DMS153 (cell line): ENCODE measurements around the gene DVL2.
A peak's percentile ranks its signal among the peaks of the same experiment; 100 is the strongest.
"Not testable (repeated sequence)": the region's sequence is repeated elsewhere in the genome, so short reads cannot be mapped to it uniquely, and the experiment has no call there.

ENCODE experiments used
- DNase-seq: peaks from one replicate; lab custom pipeline; 2025; lab: John Stamatoyannopoulos, UW

Gene DVL2

DNA sequence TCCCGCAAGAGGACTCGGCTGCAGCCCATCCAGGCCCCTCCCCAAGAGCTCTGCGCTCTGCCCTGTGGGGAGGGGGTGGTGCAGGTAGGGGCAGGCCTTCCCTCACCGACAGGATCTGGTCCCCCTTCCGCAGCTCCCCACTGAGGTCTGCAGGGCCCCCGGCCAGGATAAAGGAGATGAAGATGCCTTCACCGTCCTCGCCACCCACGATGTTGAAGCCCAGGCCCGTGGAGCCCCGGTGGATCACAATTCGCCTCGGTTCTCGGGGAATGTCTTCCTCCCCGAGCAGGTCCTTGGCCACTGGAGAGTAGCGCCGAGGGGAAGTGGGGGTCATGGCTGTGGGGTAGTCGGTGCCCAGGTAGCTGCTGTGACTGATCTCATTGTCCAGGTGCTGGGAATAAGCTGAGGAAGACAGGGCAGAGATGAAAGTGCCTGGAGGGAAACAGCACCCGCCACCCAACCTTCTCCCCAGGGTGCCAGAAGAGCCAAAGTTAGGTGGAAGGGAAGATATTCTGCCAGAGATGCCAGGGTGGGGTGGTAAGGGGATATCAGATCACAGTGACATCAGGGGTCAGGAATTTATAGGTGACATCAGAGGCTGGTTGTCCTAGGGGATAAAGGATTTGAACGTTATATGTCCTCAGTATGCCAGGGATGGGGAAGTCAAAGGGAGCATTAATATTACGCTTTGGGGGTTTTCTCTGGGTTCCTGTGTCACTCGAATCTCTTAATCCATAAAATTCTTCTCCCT is 37.5 kb downstream of the DVL2 start:
- DNase-seq, result no peak

DNA sequence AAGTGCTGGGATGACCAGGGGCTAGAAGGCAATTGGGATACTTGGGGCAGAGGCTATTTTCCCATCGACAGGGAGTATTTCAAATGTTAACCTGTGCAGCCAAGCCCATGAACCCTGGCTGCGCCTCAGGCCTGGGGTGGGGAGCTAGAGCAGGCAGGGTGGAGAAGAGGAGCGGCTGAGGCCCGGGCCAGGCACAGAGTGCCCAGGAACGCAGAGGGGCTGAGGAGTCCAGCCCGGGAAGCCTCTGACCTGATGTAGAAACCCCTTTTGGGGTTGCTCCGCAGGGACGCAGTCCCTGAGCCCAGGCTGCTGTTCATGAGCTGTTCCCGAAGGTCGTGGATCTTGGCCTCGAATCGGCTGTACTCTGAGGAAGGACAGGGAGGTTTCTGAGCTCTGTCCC is 38.3 kb downstream of the DVL2 start:
- no peak for DNase-seq

DNA sequence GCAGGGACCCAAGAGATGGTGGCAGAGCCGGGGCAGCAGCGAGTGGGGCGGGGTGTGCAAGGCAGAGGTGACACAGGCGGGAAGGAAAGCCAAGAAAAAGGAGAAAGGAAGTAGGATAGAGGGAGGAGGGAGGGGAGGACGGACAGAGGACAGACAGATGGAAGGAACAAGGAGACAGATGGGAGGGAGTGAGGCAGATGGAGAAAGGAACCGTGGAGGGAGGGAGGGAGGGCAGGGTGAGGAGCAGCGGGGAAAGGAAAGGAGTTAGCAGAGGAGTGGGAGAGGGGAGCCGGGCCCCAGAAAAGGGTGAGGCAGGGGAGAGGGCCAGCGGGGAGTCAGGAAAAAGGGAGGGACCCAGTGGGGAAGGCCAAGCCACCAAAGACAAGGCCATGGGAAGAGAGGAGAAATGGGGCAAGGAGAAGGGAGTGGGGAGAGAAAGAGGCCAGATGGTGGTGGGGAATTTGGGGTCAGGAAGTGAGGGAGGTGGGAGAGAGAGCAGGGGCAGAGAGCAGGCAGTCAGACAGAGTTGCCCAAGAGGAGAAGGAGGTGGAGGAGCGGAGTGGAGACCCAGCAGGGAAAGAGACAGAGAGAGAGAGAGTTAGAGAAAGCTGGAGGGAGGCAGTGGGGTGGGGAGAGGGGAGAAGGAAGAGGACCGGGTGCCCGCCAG is 41.9 kb downstream of the DVL2 start:
- DNase-seq, result no peak

GRCh38 chr17:7191571-7192270 is 42.6 kb downstream of the DVL2 start:
- no peak for DNase-seq

GRCh38 chr17:7191069-7191468 is 43.2 kb downstream of the DVL2 start:
- DNase-seq, result no peak

- DNase-seq, result no peak
Observed at GRCh38 chr17:7190276-7190917, 43.9 kb downstream of the DVL2 start.

GRCh38 chr17:7186241-7186640 is 48.1 kb downstream of the DVL2 start:
- no peak for DNase-seq

- no peak for DNase-seq
Observed at GRCh38 chr17:7184647-7185046, 49.7 kb downstream of the DVL2 start.

DNA sequence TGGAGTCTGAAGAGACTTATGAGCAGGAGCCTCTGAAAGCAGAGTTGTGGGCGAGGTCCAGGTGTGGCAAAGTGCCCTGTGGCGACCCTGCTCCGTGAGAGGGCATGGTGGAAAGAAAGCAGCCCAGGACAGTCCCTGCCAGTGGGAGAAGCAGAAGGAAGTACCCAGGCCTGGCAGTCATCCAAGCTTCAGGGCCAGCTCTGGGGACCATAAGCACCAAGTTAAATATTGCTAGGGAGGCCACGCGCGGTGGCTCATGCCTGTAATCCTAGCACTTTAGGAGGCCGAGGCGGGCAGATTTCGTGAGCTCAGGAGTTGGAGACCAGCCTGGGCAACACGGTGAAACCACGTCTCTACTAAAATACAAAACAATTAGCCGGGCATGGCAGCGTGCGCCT is 50.2 kb downstream of the DVL2 start:
- DNase-seq, result peak; percentile 42

DNA sequence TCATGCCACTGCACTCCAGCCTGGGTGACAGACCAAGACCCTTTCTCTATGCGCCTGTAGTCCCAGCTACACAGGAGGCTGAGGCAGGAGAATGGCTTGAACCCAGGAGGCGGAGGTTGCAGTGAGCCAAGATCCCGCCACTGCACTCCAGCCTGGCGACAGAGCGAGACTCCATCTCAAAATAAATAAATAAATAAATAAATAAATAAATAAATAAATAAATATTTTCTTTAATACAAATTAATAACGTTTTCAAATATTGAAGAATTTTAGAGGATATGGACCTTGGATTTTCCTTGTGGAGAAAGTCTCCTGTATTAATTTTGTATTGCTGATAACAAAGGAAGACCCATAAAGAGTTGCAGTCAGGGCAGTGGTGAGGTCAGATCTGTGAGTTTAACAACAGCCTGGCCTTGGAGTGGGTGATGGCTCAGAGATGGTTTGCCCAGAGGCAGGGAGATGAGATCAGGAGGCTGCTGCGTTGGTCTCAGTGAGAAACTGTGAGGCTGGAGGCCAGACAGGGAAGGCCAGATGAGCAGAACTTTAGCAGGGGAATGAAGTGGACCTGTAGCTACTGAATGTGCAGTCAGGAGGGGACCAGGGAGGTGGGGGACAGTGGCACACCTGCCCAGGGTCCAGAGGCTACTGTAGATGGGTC is 50.8 kb downstream of the DVL2 start:
- no peak for DNase-seq

DNA sequence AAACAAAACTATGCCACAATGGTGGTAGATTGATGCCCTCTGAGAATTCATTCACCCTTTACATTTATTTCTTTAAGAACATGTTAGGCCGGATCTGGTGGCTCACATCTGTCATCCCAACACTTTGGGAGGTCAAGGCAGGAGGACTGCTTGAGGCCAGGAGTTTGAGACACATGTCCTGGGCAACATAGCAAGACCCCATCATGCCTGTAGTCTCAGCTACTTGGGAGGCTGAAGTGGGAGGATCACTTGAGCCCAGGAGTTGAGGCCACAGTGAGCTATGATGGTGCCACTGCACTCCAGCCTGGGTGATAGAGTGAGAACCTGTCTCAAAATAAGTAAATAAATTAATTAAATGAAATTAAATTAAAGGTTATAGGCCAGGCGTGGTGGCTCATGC is 52.2 kb downstream of the DVL2 start:
- not testable (repeated sequence) for DNase-seq

GRCh38 chr17:7179317-7180254 is 54.7 kb downstream of the DVL2 start, which contains the start of gene ASGR1:
ASGR1 (minus strand) TSS chr17:7179370; CDS start chr17:7178563, 807 bp downstream.
- no peak for DNase-seq

DNA sequence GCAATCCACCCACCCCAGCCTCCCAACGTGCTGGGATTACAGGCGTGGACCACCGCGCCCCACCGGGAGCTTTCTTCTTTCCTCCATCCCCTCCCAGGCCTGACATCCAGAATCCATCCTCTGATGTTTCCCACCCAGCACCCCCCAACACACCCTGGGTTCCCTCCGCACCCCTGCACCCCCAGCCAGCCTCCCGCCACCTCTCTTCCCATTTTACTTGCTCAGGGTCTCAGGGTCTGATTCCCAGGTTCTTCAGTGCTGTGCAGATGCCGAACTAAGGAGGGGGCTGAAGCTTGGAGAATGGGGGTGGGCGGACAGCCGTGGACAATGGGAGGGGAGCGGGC is 55.4 kb downstream of the DVL2 start:
- no peak for DNase-seq

- DNase-seq, result peak; percentile 20
Observed at GRCh38 chr17:7177954-7178477, 56.3 kb downstream of the DVL2 start.

DNA sequence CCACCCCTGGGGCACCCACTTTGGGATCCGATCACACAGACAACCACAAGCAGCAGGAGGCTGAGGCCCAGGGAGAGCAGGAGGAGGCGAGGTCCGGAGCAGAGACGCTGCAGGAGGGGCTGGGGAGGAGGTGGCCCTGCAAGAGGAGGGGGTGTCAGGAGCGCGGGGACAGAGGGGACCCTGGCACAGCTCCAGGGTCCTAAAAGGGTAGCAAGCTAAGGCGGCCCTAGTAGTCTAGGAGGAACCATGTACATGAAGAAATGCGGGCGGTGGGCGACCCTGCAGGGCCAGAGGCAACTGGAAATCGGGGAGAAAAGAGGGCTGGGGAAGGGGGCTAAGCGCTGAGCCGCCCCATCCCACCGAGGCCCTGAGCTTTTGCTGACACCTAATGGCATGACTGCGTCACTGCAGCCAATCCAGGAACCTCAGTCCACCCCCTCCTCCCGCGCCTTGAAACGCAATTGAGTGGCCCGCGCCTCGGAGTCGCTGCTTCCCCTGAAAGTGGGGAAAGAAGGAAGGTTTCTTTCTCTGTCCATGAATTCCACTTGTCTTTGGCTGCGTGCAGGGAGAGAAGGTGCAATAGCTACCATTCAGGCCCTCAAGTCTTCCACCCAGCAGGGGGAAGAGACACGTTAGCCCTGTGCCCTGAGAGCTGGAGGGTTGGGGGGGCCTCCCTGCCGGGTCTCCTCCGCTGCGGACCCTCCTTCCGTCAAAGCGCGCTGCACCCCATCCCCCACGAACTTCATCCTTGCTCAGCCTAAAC is 56.9 kb downstream of the DVL2 start:
- DNase-seq, result peak; percentile 13

DNA sequence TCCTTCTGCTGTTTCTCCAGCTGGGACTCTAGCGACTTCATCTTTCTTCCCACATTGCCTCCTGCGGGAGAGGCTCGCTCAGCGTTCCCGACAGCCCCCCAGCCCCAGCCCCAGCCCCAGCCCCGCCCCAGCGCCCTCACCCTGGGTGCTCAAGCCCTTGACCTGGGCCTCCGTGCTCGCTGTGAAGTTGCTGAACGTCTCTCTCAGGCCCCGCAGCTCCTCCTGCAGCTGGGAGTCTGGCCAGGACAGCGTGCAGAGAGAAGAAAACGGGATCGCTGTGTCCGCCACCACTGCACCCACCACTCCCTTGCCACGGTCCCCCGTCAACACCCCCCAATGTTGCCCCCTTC is 57.5 kb downstream of the DVL2 start:
- no peak for DNase-seq

- no peak for DNase-seq
Observed at GRCh38 chr17:7176107-7176840, 58.0 kb downstream of the DVL2 start.
